Adrenal gland (tissue), 12 donors: ENCODE results near the gene PAQR5. TPM values are rescaled to one million over a fixed set of nuclear protein-coding genes. Genes with fewer than 3 reads are reported as not detected.

ENCODE experiments used
- DNase-seq, 7 donors: peaks; one replicate each; pipeline ENCODE4 v3.0.0-alpha.2; 2019 to 2020
- H3K27ac ChIP-seq, 5 donors: fragments of 200-600 bp; sonication (generic) in 4 of 5; 1 replicate in 3 of 5; 2 replicates in 2 of 5; pipeline versions ENCODE4 v1.5.1 to v1.8.0; 2016 to 2020; ENCODE audit warnings: mild to moderate bottlenecking in 1 of 5
- H3K27me3 ChIP-seq: fragments of 200-600 bp; 2 replicates; pipeline ENCODE4 v1.8.0; 2021
- H3K36me3 ChIP-seq, 2 donors: fragments of 200-600 bp; replicated peaks in 1 of 2; 1 replicate in 1 of 2; 2 replicates in 1 of 2; pipeline versions ENCODE4 v1.5.1 to v1.8.0; 2018 to 2022
- H3K4me1 ChIP-seq, 2 donors: fragments of 200-600 bp; replicated peaks in 1 of 2; 1 replicate in 1 of 2; 2 replicates in 1 of 2; pipeline versions ENCODE4 v1.5.1 to v1.8.0; 2018 to 2021
- H3K4me3 ChIP-seq, 4 donors: fragments of 200-600 bp; sonication (generic) in 3 of 4; one replicate each; pipeline ENCODE4 v1.5.1; 2016 to 2018
- H3K9me3 ChIP-seq, 3 donors: fragments of 200-600 bp; sonication (generic) in 1 of 3; replicated peaks in 1 of 3; 1 replicate in 2 of 3; 2 replicates in 1 of 3; pipeline versions ENCODE4 v1.5.1 to v1.8.0; 2016 to 2021
- POLR2A ChIP-seq, 2 donors: fragments of 450-650 bp; IDR thresholded peaks; one replicate each; pipeline ENCODE4 v1.6.1; 2017; ENCODE audit warnings: antibody characterized with exemption in 2 of 2, mild to moderate bottlenecking in 2 of 2, moderate library complexity in 1 of 2
- WGBS, 4 donors: extraction: QIAGEN DNeasy Blood & Tissue Kit in 2 of 4; methylation state at CpG; one replicate each; pipeline versions ENCODE4 v1.1.5 to v1.1.7; 2013 to 2017; 5-methylcytosine and 5-hydroxymethylcytosine counted together
- intact Hi-C, 2 donors: fragments of 100-400 bp; cut with DNase I; formaldehyde crosslinking; loops; one replicate each; pipeline versions ENCODE4 v1.14.1 to v1.15.0; 2022 to 2023
- polyA plus RNA-seq, 3 donors: library from polyadenylated mRNA; stranded (reverse); fragments of 200-250 nt in 2 of 3; fragments of 350-450 nt in 1 of 3; fragmentation: Illumina TruSeq in 1 of 3; extraction: RNeasy Lipid Tissue Mini Kit (QIAGEN cat#74804) in 1 of 3; gene quantifications; one replicate each; pipeline ENCODE4 v1.2.3, GENCODE V29; 2013 to 2014
- total RNA-seq, 9 donors: library from RNA; depleted of rRNA in 4 of 9; stranded (reverse); fragments of >200 nt in 4 of 9; fragments of 120-200 nt in 1 of 9; fragmentation: NEBNext Ultra II Directional in 1 of 9; extraction: Animal tissue kit (Norgen Biotek cat#: 25700) in 1 of 9; gene quantifications; one replicate each; pipeline versions ENCODE4 v1.1.0 to v1.2.4, GENCODE V29; 2013 to 2023
- TF ChIP-seq, protein P1 (sequence below), 6 experiments: fragments of 450-650 bp in 4 of 6; fragments of 200-600 bp in 2 of 6; sonication (generic) in 1 of 6; IDR thresholded peaks; 1 replicate in 5 of 6; 2 replicates in 1 of 6; pipeline versions ENCODE4 v1.5.1 to v1.8.0; 2016 to 2021; ENCODE audit warnings: antibody characterized with exemption in 6 of 6, mild to moderate bottlenecking in 2 of 6, moderate library complexity in 1 of 6
- donor health status: healthy with polysubstance abuse.
- donor health status: Bipolar disorder and iron deficiency.
- donor health status: DM: yes; HTN: yes; CAD: no.
- donor health status: DM: no; HTN: no; CAD: no.
- donor health status: DM: no; HTN: no; CAD: no.
- donor health status: DM: yes; HTN: yes; CAD: no.

Gene PAQR5
- total and polyA plus RNA-seq, 12 donors = 11.7 to 78.2 (median 39.7) TPM

DNA sequence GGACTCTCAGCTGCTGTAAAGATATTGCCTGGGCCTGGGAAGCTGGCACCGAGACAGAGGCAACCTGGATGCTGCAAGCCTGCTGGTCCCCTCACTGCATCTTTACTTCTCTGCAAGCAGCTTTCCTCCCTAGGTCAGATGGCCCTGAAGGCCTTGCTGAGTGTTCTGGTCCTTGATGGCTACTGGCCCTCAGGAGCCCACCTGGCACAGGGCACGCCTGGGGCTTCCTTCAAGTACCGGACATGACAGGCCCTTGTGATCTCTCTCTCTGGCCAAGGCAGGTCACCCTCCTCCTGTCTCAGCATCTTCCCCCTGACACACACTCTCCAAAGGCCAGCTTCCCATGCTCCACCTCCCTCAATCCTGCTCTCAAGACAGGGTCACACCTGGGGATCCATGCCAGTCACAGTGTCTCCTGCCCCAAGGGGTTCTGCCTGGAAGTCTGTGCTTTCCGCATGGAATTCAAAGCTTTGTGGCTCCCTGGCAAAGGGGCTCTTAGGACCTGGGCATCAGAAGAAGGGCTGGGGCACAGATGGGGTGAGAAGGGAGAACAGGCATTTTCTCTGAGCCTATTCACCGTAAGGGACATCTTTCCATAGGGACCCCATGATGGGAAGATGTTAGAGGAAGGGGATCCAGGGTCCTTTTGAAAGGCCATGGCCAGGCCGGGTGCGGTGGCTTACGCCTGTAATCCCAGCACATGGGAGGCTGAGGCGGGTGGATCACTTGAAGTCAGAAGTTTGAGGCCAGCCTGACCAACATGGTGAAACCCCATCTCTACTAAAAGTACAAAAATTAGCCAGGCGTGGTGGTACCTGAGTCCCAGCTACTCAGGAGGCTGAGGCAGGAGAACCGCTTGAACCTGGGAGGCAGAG, 4.7 kb upstream of the PAQR5 start:
- Histone ChIP-seq H3K4me3 (no peak overlapping the region), H3K9me3 (no peaks in the 10 kb centered on the region), H3K36me3 (no peaks in the 10 kb centered on the region), H3K27me3 (no peaks in the 10 kb centered on the region), H3K4me1 (peaks cover 0 to 8% of the 10 kb centered on the region in 2 donors), H3K27ac (no peak overlapping the region)
- DNase-seq = peak in 1 of 7 donors; percentile 2
- TF ChIP-seq, protein P1, sequence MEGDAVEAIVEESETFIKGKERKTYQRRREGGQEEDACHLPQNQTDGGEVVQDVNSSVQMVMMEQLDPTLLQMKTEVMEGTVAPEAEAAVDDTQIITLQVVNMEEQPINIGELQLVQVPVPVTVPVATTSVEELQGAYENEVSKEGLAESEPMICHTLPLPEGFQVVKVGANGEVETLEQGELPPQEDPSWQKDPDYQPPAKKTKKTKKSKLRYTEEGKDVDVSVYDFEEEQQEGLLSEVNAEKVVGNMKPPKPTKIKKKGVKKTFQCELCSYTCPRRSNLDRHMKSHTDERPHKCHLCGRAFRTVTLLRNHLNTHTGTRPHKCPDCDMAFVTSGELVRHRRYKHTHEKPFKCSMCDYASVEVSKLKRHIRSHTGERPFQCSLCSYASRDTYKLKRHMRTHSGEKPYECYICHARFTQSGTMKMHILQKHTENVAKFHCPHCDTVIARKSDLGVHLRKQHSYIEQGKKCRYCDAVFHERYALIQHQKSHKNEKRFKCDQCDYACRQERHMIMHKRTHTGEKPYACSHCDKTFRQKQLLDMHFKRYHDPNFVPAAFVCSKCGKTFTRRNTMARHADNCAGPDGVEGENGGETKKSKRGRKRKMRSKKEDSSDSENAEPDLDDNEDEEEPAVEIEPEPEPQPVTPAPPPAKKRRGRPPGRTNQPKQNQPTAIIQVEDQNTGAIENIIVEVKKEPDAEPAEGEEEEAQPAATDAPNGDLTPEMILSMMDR (IDR thresholded peaks at IDR 0.05) = no peak
- no peak for TF ChIP-seq POLR2A (IDR thresholded peaks at IDR 0.05)
- 94 to 97% (median 96%) methylated on average over 10 to 11 of the region's 11 CpGs for WGBS, 4 donors
- intact Hi-C loops = loop anchor here in 1 of 2 donors (10.0 kb wide), 1 partner anchor 91 kb away; no protein-coding TSS in a partner anchor

DNA sequence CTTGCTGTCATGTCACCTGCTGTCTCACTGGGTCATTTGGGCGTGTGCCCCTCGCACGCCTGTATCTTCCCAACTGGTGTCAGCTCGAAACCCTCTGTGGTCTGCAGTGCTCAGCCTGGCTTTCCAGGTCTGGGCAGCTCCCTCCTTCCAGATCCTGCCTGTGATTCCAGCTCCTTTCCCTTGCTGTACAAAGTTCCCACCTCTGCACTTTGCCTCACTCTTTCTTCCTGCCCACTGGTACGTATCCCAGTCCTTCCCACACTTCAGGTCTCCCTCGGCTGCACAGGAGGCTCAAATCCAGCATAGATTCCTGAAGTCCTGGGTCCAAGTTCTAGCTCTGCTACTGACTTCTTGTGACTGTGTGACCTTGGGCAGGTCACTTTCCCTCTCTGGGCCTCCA, 2.1 kb upstream of the PAQR5 start:
- Histone ChIP-seq H3K9me3 (no peaks in the 10 kb centered on the region), H3K27ac (no peak overlapping the region), H3K4me1 (peaks cover 5 to 12% of the 10 kb centered on the region in 2 donors), H3K36me3 (no peaks in the 10 kb centered on the region), H3K27me3 (no peaks in the 10 kb centered on the region), H3K4me3 (no peak overlapping the region)
- TF ChIP-seq POLR2A (IDR thresholded peaks at IDR 0.05) = no peak
- TF ChIP-seq, protein P1 (IDR thresholded peaks at IDR 0.05) = no peak
- WGBS, 4 donors = 92 to 97% (median 94%) methylated on average over 6 of the region's 6 CpGs
- DNase-seq = no peak
- intact Hi-C loops = loop anchor here in 1 of 2 donors (10.0 kb wide), 1 partner anchor 88 kb away; no protein-coding TSS in a partner anchor

DNA sequence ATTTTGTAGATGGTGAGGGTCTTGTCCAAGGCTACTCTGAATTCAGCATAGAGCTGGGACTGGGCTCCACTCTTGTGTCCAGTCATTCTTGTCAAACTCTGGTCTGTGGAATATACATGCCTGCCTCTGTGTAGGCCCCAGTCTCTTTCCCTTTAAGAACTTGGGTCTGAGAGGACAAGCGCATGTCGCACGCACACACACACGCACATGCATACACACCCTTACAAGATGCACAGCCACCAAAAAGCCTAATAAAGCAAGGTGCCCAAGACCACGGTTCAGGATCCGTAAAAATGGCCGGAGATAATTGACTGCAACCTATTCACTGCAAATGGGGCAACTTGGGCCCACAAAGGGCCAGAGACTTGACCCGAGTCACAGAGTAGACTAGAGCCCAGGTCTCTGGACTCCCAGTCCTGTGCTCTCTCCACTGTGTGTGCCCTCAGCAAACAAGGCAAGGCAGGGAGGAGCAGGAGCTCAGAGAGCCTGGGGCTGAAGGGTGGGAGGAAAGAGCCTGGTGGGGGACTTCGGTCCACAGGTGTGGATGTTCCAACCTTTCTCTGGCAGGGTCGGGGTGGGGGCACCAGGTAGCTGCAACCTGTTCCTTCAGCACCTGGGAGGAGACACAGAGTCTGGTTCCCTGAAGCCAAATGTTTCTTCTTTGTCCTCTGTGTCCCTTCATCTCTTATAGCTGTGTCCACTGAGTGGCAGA, 914 bp upstream of the PAQR5 start:
- H3K36me3 ChIP-seq = no peaks in the 10 kb centered on the region
- no peak for DNase-seq
- peak overlapping the region in 1 of 5 donors; percentile 49 for H3K27ac ChIP-seq
- H3K4me1 ChIP-seq = peaks cover 5 to 12% of the 10 kb centered on the region in 2 donors
- intact Hi-C loops = loop anchor here in 1 of 2 donors (10.0 kb wide), 1 partner anchor 87 kb away; no protein-coding TSS in a partner anchor
- peak overlapping the region in 1 of 4 donors; percentile 61 for H3K4me3 ChIP-seq
- TF ChIP-seq, protein P1 (IDR thresholded peaks at IDR 0.05) = no peak
- no peak for TF ChIP-seq POLR2A (IDR thresholded peaks at IDR 0.05)
- no peaks in the 10 kb centered on the region for H3K27me3 ChIP-seq
- H3K9me3 ChIP-seq = no peaks in the 10 kb centered on the region
- WGBS, 4 donors = 89 to 96% (median 94%) methylated on average over 10 of the region's 10 CpGs

DNA sequence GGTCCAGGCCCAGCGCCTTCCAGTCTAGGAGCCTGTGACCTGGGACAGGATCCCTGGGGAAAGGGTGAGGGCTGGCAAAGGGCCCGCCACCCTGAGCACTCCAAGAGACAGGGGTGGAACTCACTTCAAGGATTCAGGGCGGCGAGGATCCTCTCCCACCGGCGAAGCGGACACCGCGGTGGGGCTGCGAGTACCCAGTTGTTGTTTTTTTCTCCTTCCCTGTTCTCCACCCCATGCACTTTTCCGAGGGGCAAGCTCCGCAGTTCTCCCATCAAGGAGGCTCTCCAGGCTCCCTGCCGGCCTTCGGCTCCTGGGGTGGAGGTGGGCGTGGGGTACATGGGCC, 387 bp upstream of the PAQR5 start:
- H3K4me3 ChIP-seq = peak overlapping the region in 1 of 4 donors; percentile 61

More for the DNA sequence above, 387 bp upstream of the PAQR5 start:
- Histone ChIP-seq H3K27ac (peak overlapping the region in 2 of 5 donors; percentile 26 to 49), H3K9me3 (no peaks in the 10 kb centered on the region), H3K4me1 (peaks cover 5 to 12% of the 10 kb centered on the region in 2 donors), H3K27me3 (no peaks in the 10 kb centered on the region), H3K36me3 (no peaks in the 10 kb centered on the region)
- DNase-seq = peak in 2 of 7 donors; percentile 28 to 45
- TF ChIP-seq, protein P1 (IDR thresholded peaks at IDR 0.05) = no peak
- TF ChIP-seq POLR2A (IDR thresholded peaks at IDR 0.05) = no peak
- intact Hi-C loops = loop anchor here in 1 of 2 donors (10.0 kb wide), 1 partner anchor 86 kb away; no protein-coding TSS in a partner anchor
- 61 to 72% (median 61%) methylated on average over 12 to 15 of the region's 15 CpGs for WGBS, 4 donors
